DND-41 (cell line): ENCODE data around the gene AFAP1.

Source experiments
- CTCF ChIP-seq: IDR thresholded peaks from 2 replicates; pipeline ENCODE4 v1.5.1; 2012; ENCODE audit warnings: borderline replicate concordance, low read length, moderate library complexity, mild to moderate bottlenecking; ENCODE audit not compliant: poor library complexity, severe bottlenecking; ENCODE audit errors: extremely low read depth
- EZH2 ChIP-seq: IDR thresholded peaks from 3 replicates; pipeline ENCODE4 v1.6.1; 2012; ENCODE audit warnings: borderline replicate concordance, low read depth, mild to moderate bottlenecking, moderate library complexity, low read length, inconsistent platforms; ENCODE audit not compliant: severe bottlenecking

- TF ChIP-seq CTCF (no peak), EZH2 (no peak)
Measured at GRCh38 chr4:7760228-7760627, 179.4 kb downstream of the AFAP1 start.
